IPS-NIHi11 (cell line): ENCODE results near the gene TNFRSF6B.
"Not testable (repeated sequence)": the region's sequence is repeated elsewhere in the genome, so short reads cannot be mapped to it uniquely, and the experiment has no call there.

Experiments used
- DNase-seq: peaks from one replicate; pipeline ENCODE4 v3.0.0; 2012; ENCODE audit warnings: mixed read lengths, low spot score

The TNFRSF6B gene

GRCh38 chr20:63696628-63697356 lies at the start of gene TNFRSF6B:
Gene TNFRSF6B, plus strand, starts transcription at chr20:63696652. Its CDS starts 116 bp downstream, at chr20:63696768.
- DNase-seq = peak; percentile 57

- DNase-seq = no peak
Observed at GRCh38 chr20:63648190-63648589, 48.3 kb upstream of the TNFRSF6B start.

GRCh38 chr20:63648895-63649589 lies 47.4 kb upstream of the TNFRSF6B start:
- no peak for DNase-seq

- not testable (repeated sequence) for DNase-seq
Observed at GRCh38 chr20:63650486-63650885, 46.0 kb upstream of the TNFRSF6B start.

GRCh38 chr20:63651942-63652191 lies 44.6 kb upstream of the TNFRSF6B start:
- DNase-seq = no peak

GRCh38 chr20:63652192-63652980 lies 44.1 kb upstream of the TNFRSF6B start:
- DNase-seq = no peak

GRCh38 chr20:63653041-63653973 lies 43.1 kb upstream of the TNFRSF6B start, which contains the start of gene STMN3:
Gene STMN3, minus strand, starts transcription at chr20:63653424. Its CDS starts 79 bp downstream, at chr20:63653345.
- peak; percentile 92 for DNase-seq

GRCh38 chr20:63653974-63654668 lies 42.3 kb upstream of the TNFRSF6B start:
- DNase-seq = no peak

GRCh38 chr20:63655249-63655648 lies 41.2 kb upstream of the TNFRSF6B start:
- DNase-seq = no peak

- DNase-seq = no peak
Observed at GRCh38 chr20:63656451-63656850, 40.0 kb upstream of the TNFRSF6B start.

GRCh38 chr20:63657260-63657936 lies 39.1 kb upstream of the TNFRSF6B start:
- no peak for DNase-seq

GRCh38 chr20:63657937-63658748 lies 38.3 kb upstream of the TNFRSF6B start, which contains the start of gene RTEL1:
Gene RTEL1, plus strand, starts transcription at chr20:63658312. Its CDS starts 1,091 bp downstream, at chr20:63659403.
- DNase-seq = peak; percentile 99

- no peak for DNase-seq
Observed at GRCh38 chr20:63658749-63659187, 37.7 kb upstream of the TNFRSF6B start.

- no peak for DNase-seq
Observed at GRCh38 chr20:63659370-63659769, 37.1 kb upstream of the TNFRSF6B start.

- DNase-seq = not testable (repeated sequence)
Observed at GRCh38 chr20:63660174-63660573, 36.3 kb upstream of the TNFRSF6B start.

- no peak for DNase-seq
Observed at GRCh38 chr20:63660622-63661021, 35.8 kb upstream of the TNFRSF6B start.

- DNase-seq = no peak
Observed at GRCh38 chr20:63661108-63661507, 35.3 kb upstream of the TNFRSF6B start.

GRCh38 chr20:63661959-63662812 lies 34.3 kb upstream of the TNFRSF6B start:
- no peak for DNase-seq
